Right ventricle myocardium superior (tissue), 1 donor: ENCODE data around the gene NAPSA. TPM values are rescaled to one million over a fixed set of nuclear protein-coding genes. Genes with fewer than 3 reads are reported as not detected.
"Not testable (repeated sequence)": the region's sequence is repeated elsewhere in the genome, so short reads cannot be mapped to it uniquely, and the experiment has no call there.

Experiments used
- ATAC-seq: fragments of 200-7000 bp; cut with Tn5 transposase; one replicate; pipeline ENCODE4 v1.9.1; 2020; ENCODE audit warnings: mild to moderate bottlenecking; ENCODE audit not compliant: poor library complexity
- DNase-seq: peaks from one replicate; pipeline ENCODE4 v3.0.0-alpha.2; 2020
- intact Hi-C: fragments of 100-400 bp; cut with DNase I; formaldehyde crosslinking; loops from one replicate; pipeline ENCODE4 v1.11.2; 2022
- long read RNA-seq: library from polyadenylated mRNA; unstranded; transcript quantifications from one replicate; pipeline ENCODE4 v2.0.0, GENCODE V29; 2021
- total RNA-seq: library from RNA; stranded (reverse); fragmentation: NEBNext Ultra II Directional; extraction: Animal tissue kit (Norgen Biotek cat#: 25700); gene quantifications from one replicate; pipeline ENCODE4 v1.2.1, GENCODE V29; 2021
- donor health status: DM: no; HTN: yes; CAD: no; lungs with severe emphysema.

The NAPSA gene
- 0.40 TPM for total RNA-seq
- long read RNA-seq, partial matches to known transcripts = 0 of 1 reads
- long read RNA-seq, other reads (novel, unspliced or antisense) = 1 of 1 reads

DNA sequence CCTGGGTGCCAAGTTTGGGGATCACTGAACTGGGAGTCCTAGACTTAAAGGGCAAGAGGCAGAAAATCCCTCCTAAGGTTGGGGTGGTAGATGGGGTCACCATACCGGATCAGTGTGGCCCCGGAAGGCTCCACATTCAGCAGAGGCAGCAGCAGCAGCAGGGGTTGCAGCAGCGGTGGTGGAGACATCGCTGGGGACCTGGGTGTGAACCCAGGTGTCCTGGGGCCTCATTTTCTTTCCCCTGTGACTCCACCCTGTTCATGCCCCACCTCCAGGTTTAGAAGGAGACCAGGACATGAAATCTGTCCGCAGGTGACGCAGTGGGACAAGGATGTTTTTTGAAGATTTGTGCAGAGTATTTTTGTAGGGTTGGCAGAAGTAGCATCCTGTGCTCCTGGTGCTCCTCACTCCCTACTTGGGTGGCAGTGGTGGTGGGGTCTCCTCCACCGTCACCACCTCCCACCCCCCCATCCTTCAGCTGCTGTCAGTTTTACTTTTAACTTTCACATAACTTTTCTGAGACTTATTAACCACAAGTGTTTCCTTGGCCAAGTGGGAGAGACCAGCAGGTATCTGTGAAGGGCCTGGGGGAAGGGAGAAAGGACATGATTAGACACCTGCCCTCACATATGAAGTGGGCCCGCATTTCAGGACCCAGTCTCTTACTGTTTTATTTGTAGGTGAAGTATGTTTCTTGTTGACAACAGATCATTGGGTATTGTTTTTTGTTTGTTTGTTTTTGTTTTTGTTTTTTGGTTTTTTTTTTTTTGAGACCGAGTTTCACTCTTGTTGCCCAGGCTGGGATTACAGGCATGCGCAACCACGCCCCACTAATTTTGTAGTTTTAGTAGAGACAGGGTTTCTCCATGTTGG lies at the start of gene NAPSA:
TSS of gene NAPSA (minus strand) at position 206 of the 873 bp plus-strand sequence. CDS start at position 188, 18 bp downstream.
- intact Hi-C loops = loop anchor here (5.0 to 10.0 kb wide), 4 partner anchors 47 to 559 kb away; no protein-coding TSS in a partner anchor
- ATAC-seq (no peak), DNase-seq (no peak)

DNA sequence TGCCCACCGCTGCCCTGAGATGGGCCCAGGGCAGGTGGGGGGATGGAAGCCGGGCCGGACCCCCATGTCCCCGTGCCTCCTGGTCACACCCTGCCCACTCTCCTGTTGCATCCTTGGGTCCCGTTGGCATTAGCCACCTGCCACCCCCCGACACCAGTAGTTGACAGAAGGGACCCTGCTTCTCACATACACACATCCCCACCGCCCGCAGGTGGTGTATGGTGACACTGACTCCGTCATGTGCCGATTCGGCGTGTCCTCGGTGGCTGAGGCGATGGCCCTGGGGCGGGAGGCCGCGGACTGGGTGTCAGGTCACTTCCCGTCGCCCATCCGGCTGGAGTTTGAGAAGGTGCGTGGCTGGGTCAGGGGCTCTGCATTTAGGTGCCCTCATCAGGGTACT lies 48.1 kb upstream of the NAPSA start:
- no peak for ATAC-seq
- intact Hi-C loops = loop anchor here (5.0 kb wide), 1 partner anchor 46 kb away; the partner anchor contains the start of gene NAPSA

DNA sequence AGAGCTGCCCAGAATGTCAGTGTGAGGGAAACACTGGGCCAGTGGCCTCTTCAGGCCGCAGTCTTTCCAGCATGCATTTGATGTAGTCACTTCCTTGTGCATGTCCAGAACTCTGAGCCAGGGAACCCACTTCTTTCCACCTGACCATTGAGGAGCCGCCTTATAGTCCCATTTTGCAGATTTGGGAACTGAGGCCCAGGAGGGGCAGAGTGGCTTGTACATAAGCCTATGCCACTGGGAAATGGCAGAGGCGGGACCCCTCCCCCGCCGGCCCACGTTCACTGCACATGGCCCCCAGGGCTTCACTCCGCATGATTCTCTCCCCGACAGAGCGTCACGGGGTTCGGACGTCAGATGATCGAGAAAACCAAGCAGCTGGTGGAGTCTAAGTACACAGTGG lies 47.7 kb upstream of the NAPSA start:
- ATAC-seq = no peak
- intact Hi-C loops = loop anchor here (5.0 kb wide), 1 partner anchor 46 kb away; the partner anchor contains the start of gene NAPSA
- no peak for DNase-seq

More for the DNA sequence above, 48.1 kb upstream of the NAPSA start:
- DNase-seq = no peak

DNA sequence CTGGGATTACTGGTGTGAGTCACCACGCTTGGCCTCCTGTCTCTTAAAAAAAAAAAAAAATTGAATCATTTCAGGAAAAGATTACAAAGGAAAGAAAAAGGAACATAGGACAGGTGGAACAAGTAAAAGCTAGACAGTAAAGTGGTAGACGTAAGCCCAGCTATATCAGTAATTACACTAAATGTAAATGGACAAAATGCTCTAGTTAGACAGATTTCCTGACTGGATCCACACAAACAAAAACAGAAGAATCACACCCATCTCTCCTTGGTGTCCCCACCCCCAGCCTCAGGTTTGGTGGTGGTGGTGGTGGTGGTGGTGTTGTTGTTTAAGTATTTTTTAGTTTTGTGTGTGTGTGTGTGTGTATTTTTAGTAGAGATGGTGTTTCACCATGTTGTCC lies 47.0 kb upstream of the NAPSA start:
- ATAC-seq (no peak), DNase-seq (no peak)
- intact Hi-C loops = loop anchor here (5.0 kb wide), 1 partner anchor 45 kb away; the partner anchor contains the start of gene NAPSA

DNA sequence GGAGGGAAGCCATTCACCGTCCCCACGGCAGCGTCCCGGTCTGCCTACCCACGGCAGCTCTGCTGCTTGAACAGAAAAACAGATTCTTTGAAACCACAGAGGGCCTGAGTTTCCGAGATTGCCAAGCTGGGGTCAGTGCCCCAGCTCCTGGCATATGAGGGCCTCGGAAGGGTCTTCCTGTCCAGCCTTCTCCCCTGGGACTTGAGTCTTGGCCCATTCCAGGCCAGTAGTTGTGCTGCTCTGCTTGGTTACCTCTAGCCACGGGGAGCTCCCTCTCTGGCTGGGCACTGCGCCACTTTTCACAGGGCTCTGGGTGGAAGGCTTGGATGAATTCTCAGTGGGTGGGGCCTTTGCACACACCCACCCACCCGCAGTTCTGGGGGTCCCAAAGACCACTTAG lies 44.7 kb upstream of the NAPSA start:
- ATAC-seq = no peak

DNA sequence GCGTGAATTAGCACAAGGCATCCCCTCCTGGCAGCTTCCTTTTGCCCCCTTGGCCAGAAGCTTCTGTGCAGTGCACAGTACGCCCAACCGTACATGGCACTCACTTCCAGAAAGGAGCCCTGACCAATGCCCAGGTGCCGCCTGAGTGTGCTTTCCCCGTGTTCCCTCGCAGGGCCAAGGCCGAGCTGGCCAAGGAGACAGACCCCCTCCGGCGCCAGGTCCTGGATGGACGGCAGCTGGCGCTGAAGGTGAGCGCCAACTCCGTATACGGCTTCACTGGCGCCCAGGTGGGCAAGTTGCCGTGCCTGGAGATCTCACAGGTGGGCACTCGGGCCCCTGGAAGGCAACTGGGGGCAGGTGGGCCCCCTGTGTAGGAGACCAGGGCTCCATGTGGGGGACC lies 43.9 kb upstream of the NAPSA start:
- ATAC-seq (no peak), DNase-seq (no peak)
- intact Hi-C loops = no loop called here

More for the DNA sequence above, 44.7 kb upstream of the NAPSA start:
- intact Hi-C loops = loop anchor here (5.0 kb wide), 1 partner anchor 43 kb away; the partner anchor contains the start of gene NAPSA
- DNase-seq = no peak

DNA sequence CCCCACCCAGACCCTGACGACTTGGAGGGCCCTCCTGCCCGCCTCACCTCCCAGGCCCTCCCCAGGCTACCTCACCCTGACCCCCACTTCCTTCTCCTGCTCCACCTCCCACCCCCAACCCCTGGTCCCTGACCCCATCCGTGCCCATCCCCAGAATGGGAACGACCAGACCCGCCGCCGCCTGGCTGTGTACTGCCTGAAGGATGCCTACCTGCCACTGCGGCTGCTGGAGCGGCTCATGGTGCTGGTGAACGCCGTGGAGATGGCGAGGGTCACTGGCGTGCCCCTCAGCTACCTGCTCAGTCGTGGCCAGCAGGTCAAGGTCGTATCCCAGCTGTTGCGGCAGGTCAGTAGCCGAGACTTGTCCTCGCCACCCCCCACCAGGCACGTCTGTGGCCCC lies 41.4 kb upstream of the NAPSA start:
- DNase-seq (no peak), ATAC-seq (no peak)
- intact Hi-C loops = no loop called here

DNA sequence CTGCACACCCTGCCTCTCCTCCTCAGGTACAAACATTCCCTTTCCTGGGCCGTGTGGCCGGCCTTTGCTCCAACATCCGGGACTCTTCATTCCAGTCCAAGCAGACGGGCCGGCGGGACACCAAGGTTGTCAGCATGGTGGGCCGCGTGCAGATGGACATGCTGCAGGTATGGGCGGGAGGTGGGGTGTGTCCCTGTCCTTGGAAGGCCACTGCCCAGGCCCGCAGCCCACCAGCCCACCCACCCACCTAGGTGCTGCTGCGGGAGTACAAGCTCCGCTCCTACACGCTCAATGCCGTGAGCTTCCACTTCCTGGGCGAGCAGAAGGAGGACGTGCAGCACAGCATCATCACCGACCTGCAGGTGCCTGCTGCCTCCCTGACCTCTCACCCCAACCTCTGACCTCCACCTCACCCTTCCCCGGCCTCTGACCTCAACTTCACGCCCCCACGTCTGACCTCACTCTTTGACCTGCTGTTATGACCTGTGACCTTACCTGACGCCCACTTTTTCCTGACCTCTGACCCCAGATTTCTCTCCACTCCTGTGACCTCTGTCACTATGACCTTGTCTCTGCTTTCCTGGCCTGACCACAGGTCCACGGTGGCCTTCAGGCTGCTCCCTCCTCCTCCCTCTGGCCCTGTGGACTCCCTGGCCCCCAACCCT lies 40.8 kb upstream of the NAPSA start:
- intact Hi-C loops = no loop called here
- DNase-seq = no peak
- ATAC-seq = no peak

DNA sequence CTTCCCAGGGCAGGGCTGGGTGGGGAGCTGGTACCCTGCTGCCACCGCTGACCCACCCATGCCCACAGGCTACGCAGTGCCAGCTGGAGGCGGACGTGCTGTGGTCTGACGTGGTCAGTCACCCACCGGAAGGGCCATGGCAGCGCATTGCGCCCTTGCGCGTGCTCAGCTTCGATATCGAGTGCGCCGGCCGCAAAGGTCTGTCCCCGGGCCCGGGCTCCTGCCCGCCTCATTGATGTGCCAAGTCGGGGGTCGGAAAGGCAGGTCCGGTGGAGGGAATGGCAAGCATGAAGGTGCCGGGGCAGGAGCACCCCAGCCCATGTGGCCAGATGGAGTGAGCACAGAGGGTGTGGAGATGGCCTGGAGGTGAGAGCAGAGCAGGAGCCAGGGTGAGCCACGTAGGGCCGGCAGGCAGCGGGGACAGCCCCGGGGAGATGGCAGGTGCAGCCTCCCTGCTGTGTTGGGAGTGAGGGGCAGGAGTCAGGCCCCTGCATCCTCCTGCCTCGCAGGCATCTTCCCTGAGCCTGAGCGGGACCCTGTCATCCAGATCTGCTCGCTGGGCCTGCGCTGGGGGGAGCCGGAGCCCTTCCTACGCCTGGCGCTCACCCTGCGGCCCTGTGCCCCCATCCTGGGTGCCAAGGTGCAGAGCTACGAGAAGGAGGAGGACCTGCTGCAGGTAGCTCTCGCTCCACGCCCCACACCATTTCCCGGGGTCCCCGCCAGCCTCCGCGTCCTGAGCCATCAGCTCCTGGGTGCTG lies 37.3 kb upstream of the NAPSA start:
- ATAC-seq (no peak), DNase-seq (no peak)
- intact Hi-C loops = no loop called here

DNA sequence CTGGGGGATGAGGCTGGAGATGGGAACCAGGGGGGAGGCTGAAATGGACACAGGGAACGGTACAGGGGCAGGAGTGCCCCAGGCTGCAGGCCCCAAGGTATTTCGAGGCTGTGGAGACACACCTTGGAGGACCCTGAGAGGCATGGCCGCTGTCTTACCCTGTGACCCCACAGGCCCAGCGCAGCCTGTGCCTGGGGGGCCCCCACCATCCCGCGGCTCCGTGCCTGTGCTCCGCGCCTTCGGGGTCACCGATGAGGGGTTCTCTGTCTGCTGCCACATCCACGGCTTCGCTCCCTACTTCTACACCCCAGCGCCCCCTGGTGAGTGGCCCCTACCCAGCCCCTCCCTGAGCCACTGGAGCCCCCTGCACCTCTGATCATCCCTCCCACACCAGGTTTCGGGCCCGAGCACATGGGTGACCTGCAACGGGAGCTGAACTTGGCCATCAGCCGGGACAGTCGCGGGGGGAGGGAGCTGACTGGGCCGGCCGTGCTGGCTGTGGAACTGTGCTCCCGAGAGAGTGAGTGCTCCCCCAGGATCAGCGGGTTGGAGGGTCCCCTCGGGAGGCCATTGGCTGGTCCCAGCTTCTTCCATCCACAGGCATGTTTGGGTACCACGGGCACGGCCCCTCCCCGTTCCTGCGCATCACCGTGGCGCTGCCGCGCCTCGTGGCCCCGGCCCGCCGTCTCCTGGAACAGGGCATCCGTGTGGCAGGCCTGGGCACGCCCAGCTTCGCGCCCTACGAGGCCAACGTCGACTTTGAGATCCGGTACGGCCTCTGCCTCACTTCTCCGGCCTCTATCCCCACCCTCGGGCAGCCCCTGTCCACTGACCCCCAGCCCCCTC lies 36.4 kb upstream of the NAPSA start:
- intact Hi-C loops = no loop called here
- no peak for ATAC-seq
- no peak for DNase-seq

DNA sequence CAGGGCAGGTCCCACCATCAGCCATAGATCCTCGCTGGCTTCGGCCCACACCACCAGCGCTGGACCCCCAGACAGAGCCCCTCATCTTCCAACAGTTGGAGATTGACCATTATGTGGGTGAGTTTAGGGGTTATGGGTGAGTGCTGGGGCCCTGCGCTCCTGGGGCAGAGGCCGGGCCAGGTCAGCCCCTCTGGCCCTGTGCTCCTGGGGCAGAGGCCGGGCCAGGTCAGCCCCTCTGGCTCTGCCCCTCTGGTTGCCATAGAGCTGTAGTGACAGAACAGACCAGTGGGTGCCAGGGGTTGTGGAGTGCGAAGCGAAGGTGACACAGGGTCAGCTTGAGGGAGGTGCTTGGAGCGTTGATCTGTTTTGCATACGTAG lies 33.9 kb upstream of the NAPSA start:
- DNase-seq (no peak), ATAC-seq (no peak)
- intact Hi-C loops = no loop called here

DNA sequence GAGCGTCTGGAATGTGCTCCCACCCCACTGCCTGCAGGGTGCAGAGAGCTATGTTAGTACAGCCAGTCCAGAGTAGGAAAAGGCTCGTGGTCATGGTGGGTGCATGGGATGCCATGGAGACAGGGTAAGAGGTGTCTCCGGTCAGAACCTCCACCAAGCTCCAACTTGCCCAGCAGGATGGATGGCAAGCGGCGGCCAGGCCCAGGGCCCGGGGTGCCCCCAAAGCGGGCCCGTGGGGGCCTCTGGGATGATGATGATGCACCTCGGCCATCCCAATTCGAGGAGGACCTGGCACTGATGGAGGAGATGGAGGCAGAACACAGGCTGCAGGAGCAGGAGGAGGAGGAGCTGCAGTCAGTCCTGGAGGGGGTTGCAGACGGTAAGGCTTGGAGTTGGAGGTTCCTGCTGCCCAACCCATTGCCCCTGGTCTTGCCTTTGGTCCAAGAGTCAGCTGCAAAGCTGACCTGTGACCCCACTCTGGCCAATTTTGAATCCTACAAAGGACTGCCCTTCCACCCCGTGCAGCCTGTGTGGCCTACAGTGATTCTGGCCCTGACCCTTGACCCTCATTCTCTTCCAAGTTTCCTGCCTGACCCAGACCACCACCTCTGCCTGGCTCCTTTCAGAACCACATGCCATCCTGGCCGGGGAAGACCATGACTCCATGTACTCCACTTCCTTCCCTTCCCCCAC lies 33.4 kb upstream of the NAPSA start:
- ATAC-seq (no peak), DNase-seq (no peak)
- intact Hi-C loops = no loop called here

DNA sequence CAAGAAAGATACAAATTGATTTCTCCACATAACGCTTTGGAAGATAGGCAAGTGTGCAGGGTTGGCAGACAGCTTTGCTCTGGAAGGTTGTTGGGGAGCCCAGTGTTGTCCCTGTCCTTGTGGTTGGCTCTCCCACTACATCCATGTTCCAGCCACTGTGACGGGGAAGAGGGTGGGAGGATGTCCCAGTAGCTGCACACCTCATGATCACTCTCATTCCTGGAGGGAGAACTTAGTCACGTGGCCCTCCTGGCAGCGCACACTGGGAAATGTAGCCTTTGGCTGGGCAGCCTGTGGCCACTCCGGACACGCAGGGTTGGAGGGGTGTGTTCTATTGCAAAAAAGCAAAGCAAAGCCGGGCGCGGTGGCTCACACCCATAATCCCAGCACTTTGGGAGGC lies 28.6 kb upstream of the NAPSA start:
- DNase-seq (no peak), ATAC-seq (no peak)
- intact Hi-C loops = no loop called here

DNA sequence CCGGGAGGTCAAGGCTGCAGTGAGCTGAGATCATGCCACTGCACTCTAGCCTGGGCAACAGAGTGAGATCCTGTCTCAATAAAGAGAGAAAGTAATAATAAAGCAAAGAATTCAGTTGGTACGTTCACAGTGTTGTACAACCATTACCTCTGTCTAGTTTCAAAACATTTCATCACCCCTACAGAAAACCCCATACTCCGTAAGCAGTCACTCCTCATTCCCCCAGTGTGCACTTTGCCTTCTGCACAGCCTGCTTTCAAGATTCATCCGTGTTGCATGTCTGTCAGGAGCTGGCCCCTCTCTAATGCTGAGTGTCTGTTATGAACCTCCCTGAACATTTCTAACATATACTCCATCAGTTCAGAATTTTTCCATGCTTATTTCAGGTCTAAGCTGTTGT lies 28.1 kb upstream of the NAPSA start:
- no peak for ATAC-seq
- no peak for DNase-seq
- intact Hi-C loops = no loop called here

DNA sequence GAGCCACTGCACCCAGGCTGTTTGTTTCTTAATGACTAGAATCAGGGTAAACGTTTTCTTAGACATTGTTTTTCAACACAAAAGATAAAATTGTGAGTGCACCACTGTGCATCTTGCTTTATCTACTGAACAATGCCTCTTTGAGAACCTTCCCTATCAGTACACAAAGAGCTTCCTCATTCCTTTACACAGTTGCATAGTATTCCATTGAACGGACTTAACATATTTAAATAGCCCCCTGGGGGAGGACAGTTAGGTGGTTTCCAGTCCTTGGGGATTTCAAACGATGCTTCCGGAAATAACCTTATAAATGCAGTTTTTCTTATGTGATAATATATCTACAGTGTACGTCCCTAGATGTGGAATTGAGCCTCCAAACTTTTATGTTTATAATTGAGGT lies 27.3 kb upstream of the NAPSA start:
- ATAC-seq (no peak), DNase-seq (no peak)
- intact Hi-C loops = no loop called here

DNA sequence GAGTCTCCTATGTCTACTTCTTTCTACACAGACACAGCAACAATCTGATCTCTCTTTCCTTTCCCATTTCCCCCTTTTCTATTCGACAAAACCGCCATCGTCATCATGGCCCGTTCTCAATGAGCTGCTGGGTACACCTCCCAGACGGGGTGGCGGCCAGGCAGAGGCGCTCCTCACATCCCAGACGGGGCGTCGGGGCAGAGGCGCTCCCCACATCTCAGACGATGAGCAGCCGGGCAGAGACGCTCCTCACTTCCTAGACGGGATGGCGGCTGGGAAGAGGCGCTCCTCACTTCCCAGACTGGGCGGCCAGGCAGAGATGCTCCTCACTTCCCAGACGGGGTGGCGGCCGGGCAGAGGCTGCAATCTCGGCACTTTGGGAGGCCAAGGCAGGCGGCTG lies 25.5 kb upstream of the NAPSA start:
- intact Hi-C loops, DNase-seq, ATAC-seq: not testable (repeated sequence)

DNA sequence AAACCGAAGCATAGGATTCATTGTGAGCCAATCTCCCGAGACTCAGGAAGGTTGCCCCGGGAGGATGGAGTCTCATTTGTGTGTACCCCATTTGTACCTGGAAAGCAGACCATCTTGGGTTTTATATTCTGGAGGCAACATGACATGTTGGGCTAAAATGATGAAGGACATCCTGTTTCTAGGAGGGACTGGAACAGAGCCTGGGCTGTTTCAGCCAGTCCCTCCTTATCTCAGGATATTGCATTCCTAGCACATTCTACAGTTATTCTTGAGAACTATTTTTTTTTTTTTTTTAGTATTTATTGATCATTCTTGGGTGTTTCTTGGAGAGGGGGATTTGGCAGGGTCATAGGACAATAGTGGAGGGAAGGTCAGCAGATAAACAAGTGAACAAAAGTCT lies 24.9 kb upstream of the NAPSA start:
- DNase-seq, intact Hi-C loops: not testable (repeated sequence)

DNA sequence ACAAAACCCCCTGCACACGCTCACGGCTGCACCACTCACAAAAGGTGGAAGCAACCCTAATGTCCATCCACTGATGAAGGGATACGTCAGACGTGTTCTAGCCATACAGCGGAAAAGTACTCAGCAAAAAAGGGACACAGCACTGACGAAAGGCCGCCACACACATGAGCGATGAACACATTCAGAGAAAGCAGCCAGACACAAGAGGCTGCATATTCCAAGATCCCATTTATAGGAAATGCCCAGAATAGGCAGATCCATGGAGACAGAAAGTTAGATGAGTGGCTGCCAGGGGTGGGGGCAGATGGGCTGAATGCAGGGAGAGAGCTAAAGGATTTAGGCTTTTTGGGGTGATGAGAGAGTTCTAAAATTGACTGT lies 22.4 kb upstream of the NAPSA start:
- DNase-seq (no peak), ATAC-seq (no peak)
- intact Hi-C loops = no loop called here

More for the DNA sequence above, 24.9 kb upstream of the NAPSA start:
- ATAC-seq = not testable (repeated sequence)
